ENCODE results near the gene SLC4A2.

The SLC4A2 gene

DNA sequence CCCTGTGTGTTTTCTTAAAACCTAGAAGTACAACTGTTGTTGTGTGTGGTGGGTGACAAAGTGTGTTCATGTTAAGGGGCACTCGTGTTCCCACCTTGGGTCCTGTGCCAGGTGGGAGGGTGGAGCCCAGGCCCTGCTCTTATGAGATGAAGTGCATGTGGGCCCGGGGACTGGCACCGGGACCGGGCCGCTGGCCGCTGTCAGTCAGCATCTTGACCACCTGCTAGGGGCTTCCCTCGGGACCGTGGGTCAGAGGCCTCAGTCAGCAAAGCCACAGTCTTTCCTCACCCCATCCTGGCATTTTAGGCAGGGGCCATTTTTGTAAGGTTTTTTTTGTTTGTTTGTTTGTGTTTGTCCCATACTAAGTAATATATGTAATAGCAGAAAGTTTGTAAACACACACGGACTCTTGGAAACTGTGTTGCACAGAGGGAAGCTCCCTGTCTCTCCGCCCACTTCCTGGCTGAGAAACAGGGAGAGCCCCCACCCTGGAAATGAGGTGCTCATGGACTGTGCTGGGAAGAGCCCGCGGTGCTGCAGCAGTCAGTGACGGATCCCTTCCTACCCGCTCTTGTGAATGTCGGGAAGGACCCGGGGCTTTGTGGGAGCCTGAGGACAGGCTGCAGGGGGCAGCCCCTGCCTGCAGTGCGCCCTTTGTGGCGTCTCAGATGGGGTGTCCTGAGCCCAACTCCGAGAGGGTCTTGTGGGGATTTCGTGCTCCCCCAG lies 40.3 kb downstream of the SLC4A2 start:
- no peak for DNase-seq

DNA sequence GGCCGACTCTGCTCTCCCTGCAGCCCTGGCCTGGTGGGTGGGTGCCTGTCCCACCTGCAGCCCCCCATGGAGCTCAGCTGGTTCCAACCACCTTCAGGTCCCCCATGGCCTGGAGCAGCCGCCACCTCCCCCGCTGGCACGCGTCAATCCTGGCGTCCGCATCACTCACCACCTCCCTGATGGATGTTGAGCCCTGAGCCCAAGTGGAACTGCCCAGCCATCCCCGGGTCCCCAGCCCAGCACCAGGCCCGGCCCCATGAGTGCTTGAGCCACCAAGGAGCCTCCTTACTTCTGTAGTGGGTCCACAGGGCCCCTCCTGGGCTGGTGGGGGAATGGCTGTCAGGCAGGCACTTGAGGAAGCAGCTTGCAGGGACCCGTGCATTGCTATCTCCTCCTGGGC lies 41.5 kb downstream of the SLC4A2 start:
- DNase-seq: no peak

DNA sequence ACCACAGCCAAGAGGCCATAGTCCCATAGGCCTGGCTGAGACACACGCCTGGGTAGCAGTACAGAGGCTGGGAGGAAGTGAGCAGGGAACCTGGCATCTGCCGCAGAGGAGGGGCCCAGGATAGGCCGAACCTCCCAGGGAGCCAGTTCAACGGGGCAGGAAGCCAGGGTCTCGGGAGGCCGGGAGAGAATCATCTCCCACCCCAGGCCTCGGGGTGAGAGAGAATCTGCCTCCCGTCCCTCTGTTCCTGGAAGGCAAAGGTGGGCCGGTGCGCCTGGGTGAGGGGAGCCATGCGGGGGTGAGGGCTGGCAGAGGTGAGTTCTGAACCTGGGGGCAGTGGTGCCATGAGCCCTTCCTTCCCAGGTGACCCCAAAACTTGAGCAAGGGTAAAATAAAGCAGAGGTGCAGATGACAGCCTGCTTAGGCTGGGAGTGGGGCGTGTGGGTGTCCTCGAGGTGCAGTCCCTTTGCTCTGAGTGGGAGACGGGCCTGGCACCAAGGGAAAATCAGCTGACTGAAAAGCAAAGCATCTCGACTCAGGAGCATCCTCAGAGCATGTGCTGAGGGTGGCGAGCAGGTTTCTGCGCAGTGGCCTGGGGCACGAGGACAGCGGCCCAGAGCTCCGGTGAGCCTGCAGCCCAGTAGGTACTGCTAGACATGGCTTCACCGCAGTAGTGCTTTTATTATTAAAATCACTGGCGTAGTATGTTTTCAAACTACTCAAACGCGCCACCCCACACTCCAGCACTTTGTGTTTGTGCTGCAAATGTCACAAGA lies 42.4 kb downstream of the SLC4A2 start:
- no peak for DNase-seq

DNA sequence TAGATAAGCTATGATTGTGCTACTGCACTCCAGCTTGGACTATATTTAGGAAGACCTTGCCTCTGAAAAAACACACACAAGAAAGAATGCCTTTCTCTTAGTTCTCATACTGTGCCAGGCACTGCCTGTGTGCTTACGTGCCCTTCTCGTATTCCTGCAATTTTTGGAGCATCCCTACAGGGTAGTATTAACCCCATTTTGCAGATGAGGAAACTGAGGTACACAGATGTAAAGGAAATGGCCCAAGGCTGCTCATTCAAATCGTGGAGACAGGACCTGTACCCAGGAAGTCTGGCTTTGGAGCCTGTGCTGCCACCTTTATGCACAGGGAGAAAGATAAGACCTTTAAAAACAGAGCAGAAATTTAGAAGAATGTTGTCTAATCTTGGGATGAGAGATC lies 43.6 kb downstream of the SLC4A2 start:
- no peak for DNase-seq

DNA sequence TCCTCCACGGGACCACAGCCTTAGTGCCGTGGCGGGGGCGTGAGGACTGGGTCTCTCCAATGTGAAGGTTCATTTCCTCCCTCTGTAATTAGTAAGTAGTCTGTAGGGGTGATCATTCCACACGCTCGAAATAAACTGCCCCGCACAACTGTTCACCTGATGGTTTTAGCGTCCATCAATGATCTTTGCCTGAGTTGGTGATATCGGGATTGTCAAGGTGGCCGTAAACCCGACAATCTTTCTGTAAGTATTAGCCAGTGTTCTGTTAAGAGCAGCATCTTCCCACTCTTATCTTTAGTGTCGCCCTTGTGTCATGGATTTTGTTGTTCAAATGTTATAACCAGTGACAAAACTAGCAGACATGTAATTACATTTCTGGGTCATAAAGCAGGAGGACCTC lies 44.6 kb downstream of the SLC4A2 start:
- DNase-seq: no peak

DNA sequence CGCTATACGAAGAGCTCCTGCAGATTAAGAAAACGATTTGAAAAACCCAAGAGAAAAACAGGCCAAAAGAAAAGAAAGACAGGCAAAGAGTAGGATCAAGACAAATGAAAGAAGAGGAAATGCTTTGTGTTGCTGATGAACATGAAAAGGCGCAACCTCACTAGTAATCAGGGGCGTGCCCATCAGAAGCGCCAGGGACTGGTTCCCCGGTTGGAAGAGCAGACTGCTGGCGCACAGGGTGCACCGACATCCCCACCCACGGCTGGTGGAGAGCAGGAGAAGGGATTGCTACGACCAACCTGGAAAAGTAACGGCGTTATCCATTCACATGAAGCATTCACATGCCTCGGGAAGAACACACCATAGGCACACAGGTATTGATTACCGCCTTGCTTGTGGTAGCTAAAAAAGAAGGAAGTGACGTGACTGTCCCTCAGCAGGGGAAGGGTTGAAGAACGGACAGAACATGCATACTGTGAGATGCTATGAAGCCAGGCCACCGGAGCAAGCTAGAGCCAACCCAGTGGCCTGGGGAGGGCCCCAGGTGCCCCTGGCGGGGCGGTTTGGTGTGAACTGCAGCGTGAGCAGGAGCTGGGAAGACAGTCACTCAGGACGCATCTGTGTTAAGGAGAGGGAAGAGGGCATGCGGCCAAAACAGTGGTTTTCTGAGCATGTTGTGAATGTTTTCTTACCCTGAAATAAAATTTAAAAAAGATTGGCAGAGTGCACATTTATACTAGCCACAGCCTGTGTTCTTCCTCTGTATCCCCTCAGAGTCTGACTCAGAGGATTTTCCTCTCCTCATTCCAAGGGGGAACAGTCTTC lies 45.2 kb downstream of the SLC4A2 start:
- DNase-seq: no peak

DNA sequence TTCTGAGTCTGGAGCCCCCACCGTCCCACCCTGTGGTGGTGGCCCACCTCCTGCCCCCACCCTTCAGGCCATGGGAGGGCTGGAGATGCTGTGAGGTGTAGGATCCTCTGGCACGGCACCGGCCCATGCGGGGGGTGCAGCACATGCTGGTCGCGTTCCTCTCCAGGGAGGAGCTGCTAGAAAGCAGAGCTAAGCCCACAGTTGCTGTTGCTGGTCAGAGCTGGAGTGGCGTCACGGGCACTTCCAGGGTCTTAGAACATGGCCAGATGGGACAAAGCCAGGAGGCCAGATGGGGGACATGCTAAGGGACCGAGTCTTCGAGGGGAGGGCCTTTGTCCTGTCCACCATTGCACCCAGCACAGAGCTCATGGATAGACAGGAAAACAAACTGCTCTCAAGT lies 48.5 kb downstream of the SLC4A2 start:
- no peak for DNase-seq

DNA sequence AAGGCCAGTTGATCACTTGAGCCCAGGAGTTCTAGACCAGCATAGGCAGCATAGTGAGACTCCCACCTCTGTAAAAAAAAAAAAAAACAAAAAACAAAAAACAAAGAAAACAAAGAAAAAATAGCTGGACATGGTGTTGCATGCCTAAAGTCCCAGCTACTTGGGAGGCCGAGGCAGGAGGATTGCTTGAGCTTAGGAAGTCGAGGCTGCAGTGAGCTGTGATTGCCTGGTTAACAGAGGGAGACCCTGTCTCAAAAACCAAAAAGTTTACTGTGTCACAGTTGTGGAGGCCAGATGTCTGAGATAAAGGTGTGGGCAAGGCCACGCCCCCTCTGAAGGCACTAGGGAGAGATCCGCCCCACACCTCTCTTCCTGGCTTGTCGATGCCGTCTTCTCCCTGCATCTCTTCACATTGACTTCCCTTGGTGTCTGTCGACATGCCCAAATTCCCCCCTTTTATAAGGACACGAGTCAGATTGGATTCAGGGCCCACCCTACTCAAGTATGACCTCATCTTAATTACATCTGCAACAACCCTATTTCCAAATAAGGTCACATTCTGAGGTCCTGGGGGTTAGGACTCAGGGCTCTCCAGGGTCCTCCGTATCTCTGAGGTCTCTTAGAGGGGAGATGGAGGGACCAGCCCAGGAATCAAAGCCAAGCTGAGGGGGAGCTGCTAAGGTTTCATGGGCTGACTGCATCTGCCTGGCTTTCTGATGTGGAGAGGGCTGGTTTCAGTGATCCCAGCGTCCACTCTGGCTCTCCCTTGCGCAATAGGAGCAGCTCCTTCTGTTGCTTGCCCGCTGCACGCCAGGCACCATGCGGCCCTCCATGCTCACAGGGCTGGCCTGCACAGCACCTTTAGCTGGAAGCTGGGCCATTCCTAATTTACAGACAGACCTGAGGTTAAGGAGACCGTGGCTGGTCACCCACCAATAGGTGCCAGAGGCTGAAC lies 50.0 kb downstream of the SLC4A2 start:
- no peak for DNase-seq

DNA sequence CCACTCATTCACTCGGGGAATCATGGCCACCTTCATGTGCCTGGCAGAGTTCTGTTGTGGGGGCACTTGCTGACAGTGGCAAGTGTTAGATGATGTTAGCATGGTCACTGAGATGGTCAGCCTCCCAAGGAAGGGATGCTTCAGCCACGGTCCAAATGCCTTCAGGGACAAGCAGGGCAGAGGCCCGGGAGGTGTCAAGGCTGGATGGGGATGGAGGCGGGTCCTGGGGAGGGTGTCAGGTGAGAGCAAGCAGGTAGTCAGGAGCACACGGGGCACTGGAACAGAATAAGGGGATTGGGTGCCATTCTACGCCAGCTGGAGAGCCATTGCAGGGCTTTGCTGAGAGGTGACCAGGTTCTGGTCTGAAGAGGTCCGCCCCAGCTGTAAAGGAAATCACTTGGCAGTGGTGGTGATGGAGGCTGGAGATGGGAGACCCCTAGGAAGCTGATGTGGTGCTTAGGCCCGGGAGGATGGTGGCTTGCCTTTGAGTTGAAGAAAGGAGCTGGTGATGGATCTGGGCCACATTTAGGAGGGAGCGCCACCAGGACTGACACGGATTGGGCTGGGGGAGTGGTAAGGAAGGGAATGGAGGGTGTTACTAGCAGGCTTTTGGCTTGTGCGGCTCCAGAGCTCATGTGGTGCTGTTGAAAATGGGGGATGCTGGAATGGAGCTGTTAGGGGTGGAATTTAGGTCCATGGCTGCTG lies 51.0 kb downstream of the SLC4A2 start:
- DNase-seq: no peak

DNA sequence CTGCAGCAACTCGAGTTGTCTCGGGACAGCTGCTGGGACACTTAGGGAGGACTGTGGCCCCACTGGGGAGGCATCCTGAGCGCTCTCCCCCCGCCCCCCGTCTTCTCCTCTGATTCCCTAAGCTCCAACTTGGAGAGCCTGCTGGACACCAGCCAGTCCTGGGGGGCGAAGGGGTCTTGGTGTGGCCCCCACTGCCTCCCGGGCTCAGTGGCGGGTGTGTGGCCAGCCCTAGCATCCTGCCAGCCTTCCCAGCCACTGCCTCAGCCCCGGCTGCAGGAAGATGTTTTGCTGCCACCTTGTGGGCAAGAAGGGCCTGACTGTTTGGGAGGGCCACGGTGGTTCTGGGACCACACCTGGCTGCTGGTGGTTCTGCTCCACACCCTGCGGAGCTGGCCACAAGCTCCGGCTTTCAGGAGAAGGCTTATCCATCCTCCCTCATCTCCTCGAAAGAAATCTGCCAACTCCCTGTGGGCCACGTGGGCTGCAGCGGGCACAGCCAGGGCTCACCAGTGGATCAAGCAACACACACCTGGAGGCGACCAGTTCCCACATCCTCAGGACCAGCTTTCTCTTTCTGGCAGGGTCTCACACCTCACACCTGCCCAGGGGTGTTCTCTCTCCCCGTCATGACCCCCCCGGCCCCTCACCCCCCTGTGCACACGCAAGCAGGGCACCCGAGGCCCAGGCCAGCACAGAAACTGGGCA lies 51.7 kb downstream of the SLC4A2 start:
- DNase-seq: peak; percentile 80

DNA sequence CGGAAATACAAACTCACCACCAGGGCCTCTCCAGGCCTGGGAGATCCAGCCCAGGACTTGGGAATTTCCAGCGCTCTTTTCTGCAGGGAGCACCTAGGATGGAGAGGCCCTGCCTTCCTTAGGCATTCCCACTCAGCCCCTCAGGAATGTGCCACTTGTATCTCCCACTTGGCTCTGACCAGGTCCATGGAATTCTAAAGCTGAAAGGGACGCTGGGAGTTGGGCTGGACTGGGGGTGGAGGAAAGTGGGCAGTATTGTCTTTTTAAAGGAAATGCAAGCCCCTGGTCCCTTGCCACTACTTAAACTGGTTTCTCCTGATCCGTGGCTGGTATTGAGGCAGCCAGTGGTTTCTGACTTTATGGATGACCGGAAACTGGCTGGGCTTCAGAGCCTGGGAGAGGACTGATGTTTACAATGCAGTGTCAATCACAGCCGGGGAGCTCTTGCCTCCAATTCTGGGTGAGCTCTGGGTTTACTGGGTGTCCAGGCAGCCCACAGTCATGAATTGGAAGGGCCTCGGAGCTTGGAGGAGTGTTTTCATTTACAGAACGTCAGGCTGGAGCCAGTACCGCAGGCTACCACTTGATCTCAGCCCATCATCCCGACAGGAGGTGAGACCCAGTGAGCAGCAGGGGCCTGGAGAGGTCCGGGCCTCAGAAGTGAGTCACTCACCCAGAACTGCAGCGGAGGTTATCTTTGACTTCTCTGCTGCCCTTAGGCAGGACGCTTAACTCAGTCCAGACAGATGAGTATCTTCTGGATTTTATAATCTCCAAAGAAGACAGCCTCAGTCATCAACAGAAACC lies 54.2 kb downstream of the SLC4A2 start:
- no peak for DNase-seq

DNA sequence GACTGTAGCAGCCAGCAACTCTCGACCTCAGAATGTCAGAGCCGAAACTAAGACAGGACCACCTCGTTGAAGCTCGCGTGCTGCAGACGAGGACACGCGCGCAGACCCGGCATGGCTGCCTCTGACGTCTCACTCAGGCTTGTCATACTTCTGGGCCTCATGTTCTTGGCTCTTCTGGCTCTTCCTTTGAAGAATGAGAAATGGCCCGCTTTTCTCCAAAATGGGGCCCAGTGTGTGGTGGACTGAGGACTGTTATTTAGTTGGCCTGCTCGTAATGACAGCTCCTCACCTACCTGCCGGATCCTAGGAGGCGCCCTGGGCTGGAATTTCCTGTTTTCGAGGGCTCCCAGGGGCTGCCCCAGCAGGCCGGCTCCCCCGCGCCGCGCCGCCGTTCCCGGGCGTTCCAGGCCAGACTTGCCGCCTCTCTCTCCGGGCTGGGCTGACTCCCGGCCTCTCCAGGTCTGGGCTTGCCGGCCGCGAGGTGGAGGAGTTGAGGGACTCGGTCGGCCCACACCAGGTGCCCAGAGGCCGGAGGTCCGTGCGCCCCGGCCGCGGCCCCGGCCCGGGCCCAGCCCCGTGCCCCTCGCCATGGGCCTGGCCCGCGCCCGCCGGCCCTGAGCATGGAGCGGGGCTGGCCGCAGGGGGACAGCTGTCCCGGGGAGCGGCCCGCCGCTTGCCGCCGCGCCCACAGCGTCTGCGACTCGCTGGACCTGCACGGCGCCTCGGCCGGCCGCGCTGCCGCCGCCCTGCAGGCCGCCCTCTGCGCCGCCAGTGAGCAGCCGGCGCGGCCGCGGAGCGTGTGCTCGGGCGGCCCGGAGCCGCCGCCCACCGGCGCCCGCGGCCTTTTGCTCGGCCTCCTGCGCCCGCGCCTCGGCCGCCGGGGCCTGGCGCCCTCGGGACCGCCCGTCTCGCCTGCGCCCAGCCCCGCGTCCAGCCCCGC lies 55.0 kb downstream of the SLC4A2 start:
- DNase-seq: no peak

DNA sequence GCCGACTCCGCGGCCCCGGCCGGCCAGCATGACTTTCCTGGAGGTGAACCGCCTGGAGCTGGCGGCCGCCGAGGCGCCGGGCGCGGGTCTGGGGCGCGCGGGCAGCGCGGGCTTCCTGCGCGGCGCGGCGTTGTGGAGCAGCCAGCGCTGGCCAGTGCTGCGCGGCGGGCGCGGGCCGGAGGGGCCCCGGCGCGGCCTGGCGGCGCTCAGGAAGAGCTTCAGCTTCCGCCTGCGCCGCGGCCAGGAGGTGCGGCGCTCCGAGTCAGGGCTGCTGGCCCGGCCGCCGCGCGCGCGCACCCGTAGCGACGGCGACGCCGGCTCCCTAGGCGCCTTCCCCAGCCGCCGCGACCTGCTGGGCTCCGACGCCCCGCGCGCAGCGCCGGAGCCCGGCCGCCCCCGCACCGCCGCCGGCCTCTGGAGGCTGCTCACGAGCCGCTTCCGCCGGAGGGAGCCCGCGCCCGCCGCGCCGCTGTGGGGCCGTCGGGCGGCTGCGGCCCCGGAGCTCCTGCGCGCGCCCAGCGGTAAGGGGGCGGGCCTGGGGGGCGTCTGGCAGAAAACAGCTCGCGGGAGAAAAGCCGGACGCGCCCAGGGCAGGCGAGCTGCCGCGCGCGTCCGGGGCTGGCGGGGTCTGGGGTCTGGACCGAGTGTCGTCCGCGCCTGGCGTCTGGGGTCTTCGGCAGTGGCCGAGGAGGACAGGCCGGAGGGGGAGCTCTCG lies 55.9 kb downstream of the SLC4A2 start:
- DNase-seq: peak; percentile 29

DNA sequence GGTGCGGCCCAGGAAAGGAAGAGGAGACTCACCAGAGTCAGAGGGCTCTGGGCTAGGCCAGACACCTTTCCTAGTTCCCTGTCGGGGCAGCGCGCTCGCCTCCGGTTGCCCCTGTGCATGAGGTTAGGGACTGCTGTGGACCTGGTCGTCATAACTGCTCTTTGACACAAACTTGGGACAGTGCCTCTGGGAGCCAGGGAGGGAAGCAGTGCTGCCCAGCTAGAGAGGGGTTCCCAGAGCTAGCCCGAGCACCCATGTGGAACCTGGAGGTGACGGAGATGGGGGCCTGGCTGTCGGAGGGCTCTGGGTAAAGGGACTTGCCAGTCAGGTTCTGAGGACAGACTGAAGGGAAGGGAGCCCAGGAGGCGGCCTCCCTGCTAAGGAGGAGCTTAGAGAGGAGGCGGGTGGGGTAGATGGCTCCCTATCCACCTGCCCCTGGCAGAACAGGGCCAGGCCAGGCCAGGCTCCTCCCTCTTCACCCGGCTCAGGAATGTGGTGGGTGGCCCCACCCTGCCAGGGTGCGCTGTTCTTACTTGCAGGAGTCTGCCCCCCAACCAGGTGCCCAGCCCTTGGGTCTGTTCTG lies 56.5 kb downstream of the SLC4A2 start:
- no peak for DNase-seq

DNA sequence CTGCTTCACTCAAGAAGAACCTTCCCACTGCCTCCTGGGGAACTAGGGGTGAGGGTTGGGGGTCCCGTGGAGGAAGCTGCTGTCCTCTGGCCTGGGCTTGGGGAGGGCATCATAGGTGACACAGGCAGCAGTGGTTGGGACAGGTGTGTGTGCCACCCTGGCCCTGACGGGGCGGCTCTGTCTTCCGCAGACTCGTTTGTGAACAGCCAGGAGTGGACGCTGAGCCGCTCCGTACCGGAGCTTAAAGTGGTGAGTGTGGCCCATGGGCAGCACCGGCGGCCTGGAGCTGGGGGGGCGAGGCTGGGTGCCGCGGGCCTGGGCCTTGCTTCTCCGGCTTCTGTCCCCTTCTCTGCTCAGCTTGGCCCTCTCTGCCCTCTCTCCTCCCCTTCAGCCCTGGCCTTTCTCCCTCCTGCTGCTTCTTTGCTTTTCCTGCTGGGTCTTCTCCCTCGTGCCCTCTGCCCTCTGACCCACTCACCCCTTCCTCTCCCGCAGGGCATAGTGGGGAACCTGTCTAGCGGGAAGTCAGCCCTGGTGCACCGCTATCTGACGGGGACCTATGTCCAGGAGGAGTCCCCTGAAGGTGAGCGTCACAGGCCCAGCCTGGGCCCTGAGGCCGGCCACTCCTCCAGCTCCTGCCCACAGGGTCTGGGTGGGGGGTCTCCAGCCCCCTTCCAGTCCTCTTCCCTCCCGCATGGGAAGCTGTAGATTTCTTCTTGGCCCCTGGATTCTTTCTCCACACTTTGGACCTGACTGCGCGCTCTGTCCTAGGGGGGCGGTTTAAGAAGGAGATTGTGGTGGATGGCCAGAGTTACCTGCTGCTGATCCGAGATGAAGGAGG lies 57.4 kb downstream of the SLC4A2 start:
- no peak for DNase-seq

DNA sequence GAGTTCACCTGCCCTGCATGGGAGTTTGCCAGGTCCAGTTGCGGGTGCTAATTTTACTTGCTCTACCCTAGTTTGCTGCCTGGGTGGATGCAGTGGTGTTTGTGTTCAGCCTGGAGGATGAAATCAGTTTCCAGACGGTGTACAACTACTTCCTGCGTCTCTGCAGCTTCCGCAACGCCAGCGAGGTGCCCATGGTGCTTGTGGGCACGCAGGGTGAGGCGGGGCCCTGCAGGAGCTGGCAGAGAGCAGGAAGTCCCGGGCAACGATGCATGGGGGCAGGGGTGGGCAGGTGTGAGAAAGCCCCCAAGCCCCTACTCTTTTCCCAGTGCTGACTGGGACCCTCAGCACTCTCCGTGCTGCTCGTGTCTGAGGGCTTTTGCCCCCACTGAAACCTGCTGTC lies 58.2 kb downstream of the SLC4A2 start:
- peak; percentile 27 for DNase-seq

Data from activated CD4-positive, alpha-beta T cell treated with anti-CD3 and anti-CD28 coated beads, Interleukin-2, Interleukin-6, amounts not matched to agents 100 ng/mL and 50 ng/mL, durations not matched to agents 16 hours and 8 hours (primary cell).